ENCODE results near the gene AGAP1. TPM values are rescaled to one million over a fixed set of nuclear protein-coding genes. Genes with fewer than 3 reads are reported as not detected.

AGAP1 gene
- total RNA-seq, 1 donor from 2014 or later: 21.1 TPM

DNA sequence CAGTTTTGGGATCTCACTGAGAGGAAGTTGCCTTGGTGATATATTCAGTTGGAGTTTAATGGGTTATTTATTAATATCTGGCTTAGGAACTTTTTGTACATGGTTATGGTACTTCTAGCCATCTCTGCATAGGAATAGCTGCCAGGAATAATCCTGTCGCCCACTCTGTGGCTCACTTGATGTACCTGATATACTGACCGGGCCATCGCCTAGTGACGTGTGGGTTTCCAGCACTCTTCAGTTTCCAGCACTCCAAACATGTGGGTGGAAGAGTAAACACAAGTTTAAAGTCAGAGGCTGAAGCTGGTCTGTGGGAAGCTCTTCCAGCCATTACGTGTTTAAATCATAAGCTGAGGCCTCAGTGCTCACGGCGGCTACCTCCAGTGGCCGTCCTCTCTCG is 44.3 kb upstream of the AGAP1 start:
- Histone ChIP-seq H3K27ac (no peak overlapping the region), H3K4me3 (no peak overlapping the region), H3K27me3 (no peaks in the 10 kb centered on the region), H3K36me3 (no peaks in the 10 kb centered on the region), H3K9me3 (no peaks in the 10 kb centered on the region), H3K4me1 (no peaks in the 10 kb centered on the region)
- no peak for TF ChIP-seq POLR2AphosphoS5 (IDR thresholded peaks at IDR 0.05; ENCODE audit: insufficient read depth in 1 of 2, low read depth in 1 of 2)
- no peak for TF ChIP-seq CTCF (IDR thresholded peaks at IDR 0.05)
- TF ChIP-seq POLR2A (IDR thresholded peaks at IDR 0.05): no peak
- DNase-seq (ENCODE audit: extremely low spot score in 2 of 2): no peak
- intact Hi-C loops (cut with DNase I): no loop called here

DNA sequence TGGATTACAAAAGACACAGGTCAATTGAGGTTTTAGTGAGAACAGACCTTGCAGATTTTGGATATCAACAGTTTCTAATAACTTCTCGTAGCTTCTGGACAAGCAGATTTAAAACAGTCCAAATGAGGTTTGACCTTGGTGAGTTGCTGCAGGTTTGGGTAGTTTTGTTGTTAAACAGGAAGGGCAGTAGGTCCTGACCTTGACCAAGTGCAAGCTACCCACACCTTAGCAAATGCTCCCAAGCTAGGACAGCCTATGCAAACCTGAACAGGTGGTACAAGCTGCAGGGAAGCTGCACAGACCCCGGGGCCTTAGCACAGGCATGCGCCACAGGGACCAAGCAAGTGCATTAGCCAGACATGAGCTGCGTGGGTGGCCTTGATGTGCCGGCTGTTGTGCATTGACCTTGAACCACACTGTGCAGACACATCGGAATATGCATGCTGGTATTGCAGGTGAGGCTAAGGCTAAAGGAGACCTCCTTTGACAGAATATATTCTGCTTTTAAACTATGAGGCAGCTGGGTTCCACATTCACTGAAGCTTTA is 40.2 kb upstream of the AGAP1 start:
- intact Hi-C loops (cut with DNase I): no loop called here
- no peak overlapping the region for H3K27ac ChIP-seq
- no peaks in the 10 kb centered on the region for H3K36me3 ChIP-seq
- H3K4me1 ChIP-seq: no peaks in the 10 kb centered on the region
- DNase-seq (ENCODE audit: extremely low spot score in 2 of 2): no peak
- no peaks in the 10 kb centered on the region for H3K9me3 ChIP-seq
- H3K4me3 ChIP-seq: no peak overlapping the region
- TF ChIP-seq CTCF (IDR thresholded peaks at IDR 0.05) (no peak), POLR2A (IDR thresholded peaks at IDR 0.05) (no peak), POLR2AphosphoS5 (IDR thresholded peaks at IDR 0.05; ENCODE audit: insufficient read depth in 1 of 2, low read depth in 1 of 2) (no peak)
- H3K27me3 ChIP-seq: no peaks in the 10 kb centered on the region

DNA sequence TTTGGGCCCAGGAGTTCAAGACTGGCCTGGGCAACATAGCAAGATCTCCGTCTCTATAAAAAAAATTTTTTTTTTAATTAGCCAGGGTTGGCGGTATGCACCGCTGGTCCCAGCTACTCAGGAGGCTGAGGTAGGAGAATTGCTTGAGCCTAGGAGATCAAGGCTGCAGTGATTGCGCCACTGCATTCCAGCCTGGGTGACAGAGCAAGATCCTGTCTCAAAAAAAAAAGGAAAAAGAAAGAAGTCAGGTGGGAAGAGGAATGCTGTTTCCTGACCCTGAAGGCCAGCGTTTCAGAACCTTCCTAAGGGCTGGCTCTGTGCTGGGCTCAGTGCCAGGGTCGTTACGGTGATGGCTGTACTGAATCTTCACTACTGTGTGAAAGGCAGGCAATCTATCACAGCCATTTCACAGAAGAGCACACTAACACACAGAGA is 35.0 kb upstream of the AGAP1 start:
- no peak for DNase-seq (ENCODE audit: extremely low spot score in 2 of 2)
- no peaks in the 10 kb centered on the region for H3K9me3 ChIP-seq
- no peaks in the 10 kb centered on the region for H3K4me1 ChIP-seq
- H3K27me3 ChIP-seq: no peaks in the 10 kb centered on the region
- no peak overlapping the region for H3K27ac ChIP-seq
- no peak for TF ChIP-seq CTCF (IDR thresholded peaks at IDR 0.05)
- no peak for TF ChIP-seq POLR2AphosphoS5 (IDR thresholded peaks at IDR 0.05; ENCODE audit: insufficient read depth in 1 of 2, low read depth in 1 of 2)
- TF ChIP-seq POLR2A (IDR thresholded peaks at IDR 0.05): no peak
- H3K4me3 ChIP-seq: no peak overlapping the region
- intact Hi-C loops (cut with DNase I): no loop called here
- H3K36me3 ChIP-seq: no peaks in the 10 kb centered on the region

DNA sequence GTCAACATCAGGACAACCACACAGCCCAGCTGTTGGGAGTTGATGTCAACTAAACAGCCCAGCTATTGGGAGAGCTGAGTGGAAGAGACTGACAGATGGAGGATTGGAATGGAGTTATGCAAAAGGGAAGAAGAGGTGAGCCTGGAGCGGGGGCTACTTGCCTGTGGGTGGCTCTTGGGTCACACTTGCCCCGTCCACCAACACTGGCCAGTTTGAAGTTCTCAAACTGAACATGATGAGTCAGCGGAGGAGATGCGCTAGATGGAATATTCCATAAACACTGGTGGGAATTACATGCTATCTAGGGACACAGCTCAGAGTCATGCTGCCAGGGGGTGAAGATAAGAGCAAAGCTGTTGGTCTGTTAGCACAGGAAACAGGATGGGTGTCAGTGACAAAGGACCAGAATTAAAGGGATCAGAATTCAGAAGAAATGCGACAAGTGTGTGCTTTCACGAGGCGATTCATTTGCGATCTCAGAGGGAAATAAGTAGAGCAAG is 33.2 kb upstream of the AGAP1 start:
- intact Hi-C loops (cut with DNase I): no loop called here
- Histone ChIP-seq H3K27ac (no peak overlapping the region), H3K4me1 (no peaks in the 10 kb centered on the region), H3K9me3 (no peaks in the 10 kb centered on the region), H3K27me3 (no peaks in the 10 kb centered on the region), H3K36me3 (no peaks in the 10 kb centered on the region), H3K4me3 (no peak overlapping the region)
- TF ChIP-seq POLR2AphosphoS5 (IDR thresholded peaks at IDR 0.05; ENCODE audit: insufficient read depth in 1 of 2, low read depth in 1 of 2) (no peak), CTCF (IDR thresholded peaks at IDR 0.05) (no peak), POLR2A (IDR thresholded peaks at IDR 0.05) (no peak)
- DNase-seq (ENCODE audit: extremely low spot score in 2 of 2): no peak

GRCh38 chr2:235461763-235462414 is 32.0 kb upstream of the AGAP1 start:
- no peak for DNase-seq (ENCODE audit: extremely low spot score in 2 of 2)
- no peak overlapping the region for H3K27ac ChIP-seq
- intact Hi-C loops (cut with DNase I): no loop called here
- H3K36me3 ChIP-seq: no peaks in the 10 kb centered on the region
- no peak overlapping the region for H3K4me3 ChIP-seq
- TF ChIP-seq POLR2A (IDR thresholded peaks at IDR 0.05) (no peak), CTCF (IDR thresholded peaks at IDR 0.05) (no peak), POLR2AphosphoS5 (IDR thresholded peaks at IDR 0.05; ENCODE audit: insufficient read depth in 1 of 2, low read depth in 1 of 2) (no peak)
- H3K27me3 ChIP-seq: no peaks in the 10 kb centered on the region
- no peaks in the 10 kb centered on the region for H3K4me1 ChIP-seq
- no peaks in the 10 kb centered on the region for H3K9me3 ChIP-seq

Data from vagina (tissue), 2 donors.